Measurements from ENCODE around the gene ZNF692. TPM values are rescaled to one million over a fixed set of nuclear protein-coding genes. Genes with fewer than 3 reads are reported as not detected.

The ZNF692 gene
- total RNA-seq, 4 donors from 2014 or later, result 41.8 to 100 (median 64.6) TPM

DNA sequence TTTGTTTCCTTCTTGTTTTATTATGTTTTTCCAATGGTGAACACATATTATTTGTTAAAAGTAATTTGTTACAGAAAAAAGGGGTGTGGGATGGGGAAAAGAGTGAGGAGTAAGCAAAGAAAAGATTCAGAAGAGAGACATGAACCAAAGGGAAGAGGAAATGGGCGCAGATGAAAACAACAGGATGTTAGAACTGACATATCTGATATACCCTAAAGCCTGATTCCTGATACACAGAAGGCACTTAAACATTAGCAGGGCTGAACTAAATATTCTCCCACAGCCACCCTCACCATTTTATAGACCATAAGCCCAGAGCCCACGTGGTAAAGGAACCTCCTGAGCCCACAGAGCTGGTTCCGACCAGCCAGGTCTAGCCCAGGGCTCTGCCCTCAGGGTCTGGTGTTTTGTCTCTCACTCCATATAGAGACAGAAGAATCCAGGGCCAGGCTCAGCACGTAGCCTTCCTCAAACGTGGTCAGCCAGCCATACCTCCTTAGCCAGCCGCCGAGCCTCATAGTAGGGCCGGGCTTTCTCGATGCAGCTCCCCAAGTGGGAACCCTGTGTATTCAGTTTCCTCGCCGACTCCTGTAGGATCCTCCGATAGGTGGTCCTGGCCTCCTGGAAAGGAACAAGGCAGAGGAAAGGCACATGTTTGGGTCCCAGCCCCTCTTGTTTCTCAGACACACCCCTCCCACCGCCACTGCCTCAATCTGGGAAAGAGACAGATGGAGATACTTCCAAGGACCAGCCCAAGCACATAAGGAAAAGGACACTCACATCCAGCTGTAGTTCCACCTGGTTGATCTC is 42.6 kb downstream of the ZNF692 start:
- no peak overlapping the region for H3K4me3 ChIP-seq
- in situ Hi-C loops (cut with MboI; ENCODE audit: low pct_ligation_motif_present in 1 of 4, low pct_unique_long_range_greater_than_20kb in 1 of 4, low sequenced_read_pairs in 3 of 4), result no loop called here
- H3K4me1 ChIP-seq, result peaks cover 0 to 5% (median 1%) of the 10 kb centered on the region in 4 donors
- peaks cover 0 to 42% (median 16%) of the 10 kb centered on the region in 4 donors for H3K36me3 ChIP-seq
- TF ChIP-seq EP300 (IDR thresholded peaks at IDR 0.05; ENCODE audit: low read depth) (no peak), POLR2AphosphoS5 (IDR thresholded peaks at IDR 0.05) (no peak), POLR2A (IDR thresholded peaks at IDR 0.05) (no peak)
- TF ChIP-seq, protein P1, sequence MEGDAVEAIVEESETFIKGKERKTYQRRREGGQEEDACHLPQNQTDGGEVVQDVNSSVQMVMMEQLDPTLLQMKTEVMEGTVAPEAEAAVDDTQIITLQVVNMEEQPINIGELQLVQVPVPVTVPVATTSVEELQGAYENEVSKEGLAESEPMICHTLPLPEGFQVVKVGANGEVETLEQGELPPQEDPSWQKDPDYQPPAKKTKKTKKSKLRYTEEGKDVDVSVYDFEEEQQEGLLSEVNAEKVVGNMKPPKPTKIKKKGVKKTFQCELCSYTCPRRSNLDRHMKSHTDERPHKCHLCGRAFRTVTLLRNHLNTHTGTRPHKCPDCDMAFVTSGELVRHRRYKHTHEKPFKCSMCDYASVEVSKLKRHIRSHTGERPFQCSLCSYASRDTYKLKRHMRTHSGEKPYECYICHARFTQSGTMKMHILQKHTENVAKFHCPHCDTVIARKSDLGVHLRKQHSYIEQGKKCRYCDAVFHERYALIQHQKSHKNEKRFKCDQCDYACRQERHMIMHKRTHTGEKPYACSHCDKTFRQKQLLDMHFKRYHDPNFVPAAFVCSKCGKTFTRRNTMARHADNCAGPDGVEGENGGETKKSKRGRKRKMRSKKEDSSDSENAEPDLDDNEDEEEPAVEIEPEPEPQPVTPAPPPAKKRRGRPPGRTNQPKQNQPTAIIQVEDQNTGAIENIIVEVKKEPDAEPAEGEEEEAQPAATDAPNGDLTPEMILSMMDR (IDR thresholded peaks at IDR 0.05), result no peak
- WGBS, 2 donors (ENCODE audit: low coverage in 1 of 2), result 67 to 89% methylated on average over 1 to 13 of the region's 13 CpGs
- no peaks in the 10 kb centered on the region for H3K27me3 ChIP-seq
- DNase-seq, result no peak
- intact Hi-C loops (cut with DNase I; ENCODE audit: low total_unique reads), result no loop called here
- H3K27ac ChIP-seq, result no peak overlapping the region
- H3K9me3 ChIP-seq, result no peaks in the 10 kb centered on the region

DNA sequence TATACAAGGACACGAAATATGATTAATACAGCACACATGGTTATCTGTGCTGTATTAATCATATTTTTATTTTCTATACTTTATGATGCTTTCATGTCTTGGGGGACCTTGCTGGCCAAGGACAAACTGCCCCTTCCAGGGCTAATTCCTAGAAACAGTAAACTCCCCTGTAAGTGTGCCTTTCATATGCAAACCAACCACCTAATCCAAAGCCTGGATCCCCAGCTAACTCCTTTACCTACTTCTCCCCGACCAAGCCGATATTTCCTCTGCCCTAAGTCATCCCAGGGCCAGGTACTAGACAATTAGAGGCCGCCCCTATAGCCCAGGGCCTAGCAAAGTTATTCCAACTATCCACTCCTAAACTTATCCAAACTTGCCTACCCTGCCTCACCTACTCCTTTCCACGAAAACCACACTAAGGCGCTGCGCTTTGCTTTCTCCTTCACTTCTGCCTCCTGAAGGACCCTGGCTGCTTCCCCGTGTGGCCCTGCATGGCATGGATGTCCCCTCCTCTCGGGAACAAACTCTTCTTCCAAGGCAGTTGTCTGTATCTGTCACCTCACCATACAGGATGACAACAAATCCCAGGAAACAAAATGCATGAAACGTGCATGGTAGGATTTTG is 43.4 kb downstream of the ZNF692 start:
- intact Hi-C loops (cut with DNase I; ENCODE audit: low total_unique reads) (no loop called here), in situ Hi-C loops (cut with MboI; ENCODE audit: low pct_ligation_motif_present in 1 of 4, low pct_unique_long_range_greater_than_20kb in 1 of 4, low sequenced_read_pairs in 3 of 4) (no loop called here)
- DNase-seq, result no peak
- no peaks in the 10 kb centered on the region for H3K27me3 ChIP-seq
- TF ChIP-seq POLR2A (IDR thresholded peaks at IDR 0.05) (no peak), POLR2AphosphoS5 (IDR thresholded peaks at IDR 0.05) (no peak), EP300 (IDR thresholded peaks at IDR 0.05; ENCODE audit: low read depth) (no peak)
- TF ChIP-seq, protein P1 (IDR thresholded peaks at IDR 0.05), result no peak
- no peaks in the 10 kb centered on the region for H3K9me3 ChIP-seq
- peaks cover 0 to 42% (median 16%) of the 10 kb centered on the region in 4 donors for H3K36me3 ChIP-seq
- no peak overlapping the region for H3K4me3 ChIP-seq
- no peak overlapping the region for H3K27ac ChIP-seq
- H3K4me1 ChIP-seq, result peaks cover 0 to 4% (median 0%) of the 10 kb centered on the region in 4 donors
- WGBS, 2 donors (ENCODE audit: low coverage in 1 of 2), result 90 to 93% methylated on average over 10 of the region's 10 CpGs

DNA sequence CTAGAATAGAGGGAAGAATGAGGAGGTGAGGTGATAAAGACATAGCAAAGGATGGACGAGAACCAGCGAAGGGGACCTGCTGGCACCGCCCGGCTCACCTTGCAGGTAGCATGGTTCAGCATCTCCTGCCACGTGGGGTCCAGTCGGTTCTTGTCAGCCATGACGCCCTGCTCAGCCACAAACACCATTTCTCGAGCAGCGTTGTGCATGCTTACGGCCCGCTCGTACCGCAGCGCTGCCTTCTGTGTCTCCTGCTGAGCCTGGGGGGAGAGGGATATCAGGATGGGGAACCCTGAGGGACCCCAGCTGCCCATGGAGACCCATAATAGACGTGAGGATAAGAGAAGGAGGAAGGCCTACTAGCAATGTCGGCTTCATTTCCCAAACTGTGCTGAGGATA is 44.5 kb downstream of the ZNF692 start:
- no peaks in the 10 kb centered on the region for H3K27me3 ChIP-seq
- TF ChIP-seq POLR2AphosphoS5 (IDR thresholded peaks at IDR 0.05) (no peak), EP300 (IDR thresholded peaks at IDR 0.05; ENCODE audit: low read depth) (no peak), POLR2A (IDR thresholded peaks at IDR 0.05) (no peak)
- TF ChIP-seq, protein P1 (IDR thresholded peaks at IDR 0.05), result no peak
- H3K27ac ChIP-seq, result no peak overlapping the region
- WGBS, 2 donors (ENCODE audit: low coverage in 1 of 2), result 85 to 93% methylated on average over 2 to 16 of the region's 16 CpGs
- peaks cover 0 to 35% (median 16%) of the 10 kb centered on the region in 4 donors for H3K36me3 ChIP-seq
- intact Hi-C loops (cut with DNase I; ENCODE audit: low total_unique reads) (no loop called here), in situ Hi-C loops (cut with MboI; ENCODE audit: low pct_ligation_motif_present in 1 of 4, low pct_unique_long_range_greater_than_20kb in 1 of 4, low sequenced_read_pairs in 3 of 4) (no loop called here)
- peaks cover 0 to 4% (median 0%) of the 10 kb centered on the region in 4 donors for H3K4me1 ChIP-seq
- DNase-seq, result no peak
- H3K4me3 ChIP-seq, result no peak overlapping the region
- no peaks in the 10 kb centered on the region for H3K9me3 ChIP-seq

DNA sequence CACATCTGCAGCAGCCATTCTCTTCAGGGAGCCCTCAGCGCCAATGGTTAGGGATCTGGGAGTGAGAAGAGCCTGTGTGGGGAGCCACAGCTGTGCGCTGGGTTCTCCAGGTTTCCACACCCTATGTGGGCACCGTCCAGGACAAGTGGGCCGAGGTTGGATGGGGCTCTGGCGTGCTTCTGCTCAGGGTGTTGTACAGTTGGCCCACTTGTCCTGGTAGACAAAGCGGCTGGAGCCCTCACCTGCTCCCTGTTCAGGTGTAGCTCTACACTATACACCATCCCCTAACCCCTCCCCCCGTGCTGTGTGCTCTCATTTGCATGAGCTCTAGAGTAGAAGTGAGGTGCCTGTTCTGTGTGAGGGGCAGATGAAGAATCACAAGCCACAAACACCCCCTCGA is 45.3 kb downstream of the ZNF692 start:
- 90% methylated on average over 8 of the region's 8 CpGs; no CpG with 5 or more reads in 1 of the 2 donors for WGBS, 2 donors (ENCODE audit: low coverage in 1 of 2)
- peaks cover 0 to 4% (median 0%) of the 10 kb centered on the region in 4 donors for H3K4me1 ChIP-seq
- peaks cover 0 to 35% (median 16%) of the 10 kb centered on the region in 4 donors for H3K36me3 ChIP-seq
- in situ Hi-C loops (cut with MboI; ENCODE audit: low pct_ligation_motif_present in 1 of 4, low pct_unique_long_range_greater_than_20kb in 1 of 4, low sequenced_read_pairs in 3 of 4) (no loop called here), intact Hi-C loops (cut with DNase I; ENCODE audit: low total_unique reads) (no loop called here)
- no peaks in the 10 kb centered on the region for H3K27me3 ChIP-seq
- TF ChIP-seq, protein P1 (IDR thresholded peaks at IDR 0.05), result no peak
- TF ChIP-seq POLR2A (IDR thresholded peaks at IDR 0.05), result no peak
- TF ChIP-seq EP300 (IDR thresholded peaks at IDR 0.05; ENCODE audit: low read depth), result no peak
- TF ChIP-seq POLR2AphosphoS5 (IDR thresholded peaks at IDR 0.05), result no peak
- no peak overlapping the region for H3K27ac ChIP-seq
- no peaks in the 10 kb centered on the region for H3K9me3 ChIP-seq
- DNase-seq, result no peak
- H3K4me3 ChIP-seq, result no peak overlapping the region

Measured in transverse colon (tissue), 4 donors.